H9 (cell line): ENCODE measurements around the gene ANKDD1B. TPM values are rescaled to one million over a fixed set of nuclear protein-coding genes. Genes with fewer than 3 reads are reported as not detected.

Experiments used
- DNase-seq: peaks from one replicate; pipeline ENCODE4 v3.0.0-alpha.2; 2017
- H2AFZ ChIP-seq: one replicate; pipeline ENCODE4 v1.6.1; 2013; ENCODE audit warnings: mild to moderate bottlenecking, low read length, control low read depth, moderate library complexity
- H2AK5ac ChIP-seq: 2 replicates; pipeline ENCODE4 v1.6.1; 2013; ENCODE audit warnings: low read length, control low read depth, mixed read lengths; ENCODE audit not compliant: insufficient read length
- H2BK120ac ChIP-seq: one replicate; pipeline ENCODE4 v1.6.1; 2013; ENCODE audit warnings: low read depth, mild to moderate bottlenecking, low read length, control low read depth, inconsistent platforms; ENCODE audit not compliant: poor library complexity, severe bottlenecking
- H2BK12ac ChIP-seq: 2 replicates; pipeline ENCODE4 v1.6.1; 2013; ENCODE audit warnings: low read length, control low read depth, mixed read lengths, low read depth; ENCODE audit not compliant: insufficient read length
- H2BK15ac ChIP-seq: 2 replicates; pipeline ENCODE4 v1.6.1; 2013; ENCODE audit warnings: low read depth, low read length, control low read depth
- H2BK20ac ChIP-seq: one replicate; pipeline ENCODE4 v1.6.1; 2013; ENCODE audit warnings: low read depth, mild to moderate bottlenecking, low read length, control low read depth, inconsistent platforms; ENCODE audit not compliant: poor library complexity, severe bottlenecking
- H2BK5ac ChIP-seq: 2 replicates; pipeline ENCODE4 v1.6.1; 2013; ENCODE audit warnings: low read length, control low read depth, mixed read lengths; ENCODE audit not compliant: insufficient read length
- H3K14ac ChIP-seq: 2 replicates; pipeline ENCODE4 v1.6.1; 2013; ENCODE audit warnings: low read length, control low read depth; ENCODE audit not compliant: insufficient read depth
- H3K18ac ChIP-seq: 2 replicates; pipeline ENCODE4 v1.6.1; 2013; ENCODE audit warnings: low read depth, mild to moderate bottlenecking, mixed read lengths, low read length, control low read depth; ENCODE audit not compliant: insufficient read length
- H3K23ac ChIP-seq: 2 replicates; pipeline ENCODE4 v1.6.1; 2013; ENCODE audit warnings: low read length, control low read depth, mixed read lengths, low read depth; ENCODE audit not compliant: insufficient read length
- H3K23me2 ChIP-seq: 2 replicates; pipeline ENCODE4 v1.6.1; 2013; ENCODE audit warnings: low read depth, mild to moderate bottlenecking, mixed read lengths, low read length, control low read depth; ENCODE audit not compliant: insufficient read length, poor library complexity, severe bottlenecking
- H3K27ac ChIP-seq: 2 replicates; pipeline ENCODE4 v1.5.1; 2013; ENCODE audit warnings: low read length, control low read depth, mixed read lengths, low read depth; ENCODE audit not compliant: insufficient read length
- H3K27me3 ChIP-seq: 2 replicates; pipeline ENCODE4 v1.6.1; 2013; ENCODE audit warnings: low read length, control low read depth, inconsistent platforms; ENCODE audit not compliant: insufficient read depth
- H3K4ac ChIP-seq: 2 replicates; pipeline ENCODE4 v1.6.1; 2013; ENCODE audit warnings: low read depth, mild to moderate bottlenecking, control low read depth, inconsistent platforms, low read length, moderate library complexity
- H3K4me1 ChIP-seq: 2 replicates; pipeline ENCODE4 v1.6.1; 2013; ENCODE audit warnings: low read length, control low read depth, inconsistent platforms; ENCODE audit not compliant: insufficient read depth
- H3K4me2 ChIP-seq: 2 replicates; pipeline ENCODE4 v1.6.1; 2013; ENCODE audit warnings: low read length, control low read depth, mixed read lengths; ENCODE audit not compliant: insufficient read length, insufficient read depth
- H3K56ac ChIP-seq: 2 replicates; pipeline ENCODE4 v1.6.1; 2013; ENCODE audit warnings: low read depth, mild to moderate bottlenecking, mixed read lengths, low read length, control low read depth; ENCODE audit not compliant: insufficient read length
- H3K79me1 ChIP-seq: 2 replicates; pipeline ENCODE4 v1.6.1; 2013; ENCODE audit warnings: low read depth, mild to moderate bottlenecking, moderate library complexity, low read length, control low read depth, inconsistent platforms; ENCODE audit not compliant: insufficient read depth, poor library complexity, severe bottlenecking
- H3K79me2 ChIP-seq: 2 replicates; pipeline ENCODE4 v1.6.1; 2013; ENCODE audit warnings: low read length, control low read depth, inconsistent platforms; ENCODE audit not compliant: insufficient read depth
- H3K9ac ChIP-seq: 2 replicates; pipeline ENCODE4 v1.6.1; 2013; ENCODE audit warnings: low read length, control low read depth, mixed read lengths; ENCODE audit not compliant: insufficient read length; ENCODE audit errors: extremely low read depth
- H3K9me3 ChIP-seq: one replicate; pipeline ENCODE4 v1.6.1; 2013; ENCODE audit warnings: low read depth, low read length, inconsistent platforms; ENCODE audit not compliant: control insufficient read depth
- H3T11ph ChIP-seq: one replicate; pipeline ENCODE4 v1.6.1; 2013; ENCODE audit warnings: mild to moderate bottlenecking, low read length, control low read depth, inconsistent platforms
- H4K20me1 ChIP-seq: one replicate; pipeline ENCODE4 v1.6.1; 2013; ENCODE audit not compliant: control insufficient read depth, insufficient read length, insufficient read depth
- H4K5ac ChIP-seq: 2 replicates; pipeline ENCODE4 v1.6.1; 2013; ENCODE audit warnings: low read depth, mild to moderate bottlenecking, mixed read lengths, low read length, control low read depth; ENCODE audit not compliant: insufficient read length
- H4K8ac ChIP-seq: replicated peaks from 2 replicates; pipeline ENCODE4 v1.6.1; 2013; ENCODE audit warnings: low read length, control low read depth, mixed read lengths, low read depth; ENCODE audit not compliant: insufficient read length
- H4K91ac ChIP-seq: 2 replicates; pipeline ENCODE4 v1.6.1; 2013; ENCODE audit warnings: low read depth, mild to moderate bottlenecking, moderate library complexity, mixed read lengths, low read length, control low read depth; ENCODE audit not compliant: insufficient read length
- H3K27ac Mint-ChIP-seq, 3 experiments: 2 replicates in 2 of 3; 3 replicates in 1 of 3; pipeline ENCODE4 v1.8.0; 2020 to 2021; ENCODE audit warnings: mixed read lengths in 3 of 3, mild to moderate bottlenecking in 1 of 3, moderate library complexity in 1 of 3
- H3K27me3 Mint-ChIP-seq: 2 replicates; pipeline ENCODE4 v1.8.0; 2021; ENCODE audit warnings: low read depth, mild to moderate bottlenecking, moderate library complexity, mixed read lengths
- H3K36me3 Mint-ChIP-seq, 3 experiments: 2 replicates in 2 of 3; 3 replicates in 1 of 3; pipeline ENCODE4 v1.8.0; 2020 to 2021; ENCODE audit warnings: low read depth in 3 of 3, mixed read lengths in 3 of 3; ENCODE audit not compliant: insufficient read depth in 1 of 3
- H3K4me1 Mint-ChIP-seq, 2 experiments: 2 replicates each; pipeline ENCODE4 v1.8.0; 2020; ENCODE audit warnings: mixed read lengths in 2 of 2
- H3K4me3 Mint-ChIP-seq, 2 experiments: 2 replicates in 1 of 2; 3 replicates in 1 of 2; pipeline ENCODE4 v1.8.0; 2020 to 2021; ENCODE audit warnings: mild to moderate bottlenecking in 2 of 2, mixed read lengths in 2 of 2, moderate library complexity in 1 of 2
- H3K9me3 Mint-ChIP-seq, 2 experiments: 2 replicates in 1 of 2; 3 replicates in 1 of 2; pipeline ENCODE4 v1.8.0; 2020; ENCODE audit warnings: mild to moderate bottlenecking in 2 of 2, mixed read lengths in 2 of 2, moderate library complexity in 1 of 2
- CTCF ChIP-seq: fragments of 200-600 bp; sonication (generic); conservative IDR thresholded peaks from 3 replicates; pipeline ENCODE4 v1.8.0; 2021; ENCODE audit warnings: antibody characterized with exemption, mild to moderate bottlenecking
- WGBS: extraction: QIAGEN DNeasy Blood & Tissue Kit; methylation state at CpG from one replicate; pipeline ENCODE4 v1.1.7; 2013; ENCODE audit warnings: missing lambda C conversion rate, low lambda C conversion rate, mixed read lengths; ENCODE audit not compliant: insufficient read length; ENCODE audit errors: extremely low coverage; 5-methylcytosine and 5-hydroxymethylcytosine counted together
- total RNA-seq: library from RNA; stranded (reverse); gene quantifications from 2 replicates; pipeline ENCODE4 v1.2.1, GENCODE V29; 2021

The ANKDD1B gene
- total RNA-seq, 1 experiment from 2014 or later, result 0.33 TPM

GRCh38 chr5:75630875-75631274 is 19.6 kb downstream of the ANKDD1B start:
- Histone ChIP-seq H3K27ac (no peak overlapping the region), H3K4ac (no peak overlapping the region), H2BK12ac (no peak overlapping the region), H3K27me3 (peaks cover 2% of the 10 kb centered on the region; the same call in 1 of the 2 replicates), H3K56ac (no peak overlapping the region), H3K4me2 (no peak overlapping the region), H3T11ph (no peak overlapping the region), H2AFZ (no peak overlapping the region), H4K8ac (no peak overlapping the region), H3K79me1 (no peaks in the 10 kb centered on the region), H2AK5ac (no peak overlapping the region), H4K5ac (no peak overlapping the region), H4K20me1 (no peaks in the 10 kb centered on the region), H3K79me2 (no peaks in the 10 kb centered on the region), H3K14ac (no peak overlapping the region), H2BK20ac (no peak overlapping the region), H3K23ac (no peak overlapping the region), H3K4me1 (no peaks in the 10 kb centered on the region), H2BK120ac (no peak overlapping the region), H2BK5ac (no peak overlapping the region), H3K9ac (no peak overlapping the region), H3K9me3 (no peaks in the 10 kb centered on the region), H2BK15ac (no peak overlapping the region), H4K91ac (no peak overlapping the region), H3K18ac (no peak overlapping the region), H3K23me2 (no peaks in the 10 kb centered on the region)
- no peaks in the 10 kb centered on the region; a peak in 1 of 7 replicates for H3K36me3 Mint-ChIP-seq
- H3K27ac Mint-ChIP-seq, result no peak overlapping the region
- H3K4me3 Mint-ChIP-seq, result no peak overlapping the region
- H3K27me3 Mint-ChIP-seq, result no peaks in the 10 kb centered on the region
- peaks cover 5% of the 10 kb centered on the region in 2 experiments; a peak in 3 of 4 replicates for H3K4me1 Mint-ChIP-seq
- TF ChIP-seq CTCF, result no peak
- no CpG with 5 or more reads among the region's 2 CpGs for WGBS
- no peak for DNase-seq
- H3K9me3 Mint-ChIP-seq, result no peaks in the 10 kb centered on the region; a peak in 1 of 5 replicates
